Measurements from ENCODE around the gene CALHM4.

DNA sequence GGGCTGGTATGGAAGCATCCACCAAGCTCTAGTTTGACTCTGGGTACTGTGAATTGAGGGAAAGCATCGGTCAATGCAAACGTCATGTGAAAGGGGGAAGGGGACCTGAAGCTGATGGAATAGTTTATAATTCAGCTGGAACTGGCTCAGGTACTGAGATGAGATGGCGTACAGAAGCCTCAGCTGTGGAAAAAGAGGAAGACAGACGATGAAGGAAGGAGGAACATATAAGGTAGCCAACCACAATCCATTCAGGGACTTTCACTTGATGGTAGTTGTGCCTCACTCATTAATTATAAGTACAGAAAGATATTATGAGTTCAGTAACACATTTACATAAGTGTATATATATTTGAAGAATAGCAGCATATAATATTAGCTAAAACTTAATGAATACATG lies 39.4 kb upstream of the CALHM4 start:
- no peak for TF ChIP-seq POLR2A (IDR thresholded peaks at IDR 0.05; ENCODE audit: low read depth, low read length)
- TF ChIP-seq TAF1 (IDR thresholded peaks at IDR 0.05; ENCODE audit: low read depth, low read length) = no peak
- no peak for TF ChIP-seq POLR2AphosphoS5 (IDR thresholded peaks at IDR 0.05; ENCODE audit: low read depth, low read length)
- TF ChIP-seq PAX5 (IDR thresholded peaks at IDR 0.05; ENCODE audit: insufficient read depth, low read length, severe bottlenecking) = no peak
